Fibroblast of villous mesenchyme (primary cell): ENCODE measurements around the gene FBXL13. TPM values are rescaled to one million over a fixed set of nuclear protein-coding genes. Genes with fewer than 3 reads are reported as not detected.
"Not testable (repeated sequence)": the region's sequence is repeated elsewhere in the genome, so short reads cannot be mapped to it uniquely, and the experiment has no call there.

ENCODE experiments used
- DNase-seq: peaks from one replicate; pipeline ENCODE4 v3.0.0-alpha.2; 2010; ENCODE audit warnings: low read depth
- H3K4me3 ChIP-seq: 2 replicates; pipeline ENCODE4 v1.5.1; 2011; ENCODE audit warnings: low read depth, mild to moderate bottlenecking, low read length
- CTCF ChIP-seq: IDR thresholded peaks from 2 replicates; pipeline ENCODE4 v1.5.1; 2012; ENCODE audit warnings: low read depth, mild to moderate bottlenecking, low read length; ENCODE audit not compliant: insufficient read depth
- total RNA-seq: library from RNA; depleted of rRNA; stranded (reverse); fragments of >200 nt; gene quantifications from 2 replicates; pipeline ENCODE4 v1.2.3, GENCODE V29; 2012

The FBXL13 gene
- total RNA-seq, 1 donor, result 2.2 TPM

GRCh38 chr7:103051519-103051918 lies 23.1 kb downstream of the FBXL13 start:
- DNase-seq, result no peak
- TF ChIP-seq CTCF, result no peak
- H3K4me3 ChIP-seq, result no peak overlapping the region

DNA sequence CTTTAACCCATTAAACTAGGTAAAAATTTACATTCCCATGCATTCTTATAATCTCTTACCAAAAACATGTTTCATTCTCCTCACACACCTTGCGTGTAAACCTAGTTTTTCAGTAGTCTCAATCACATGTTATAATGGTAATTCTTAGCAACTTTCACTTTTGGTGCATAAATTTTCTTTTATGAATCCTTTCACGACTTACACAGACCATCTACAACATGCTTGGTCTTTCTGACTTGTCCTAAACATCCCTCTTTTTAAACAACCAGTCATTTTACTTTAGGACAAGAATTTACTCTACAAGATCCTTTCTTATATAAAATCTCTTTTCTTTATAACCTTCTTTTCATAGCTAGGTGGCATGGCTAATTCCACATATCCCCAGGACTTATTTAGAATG lies 25.8 kb downstream of the FBXL13 start:
- TF ChIP-seq CTCF, result no peak
- H3K4me3 ChIP-seq, result no peak overlapping the region
- DNase-seq, result peak; percentile 17

- not testable (repeated sequence) for H3K4me3 ChIP-seq, DNase-seq
Observed at GRCh38 chr7:103041815-103042214, 32.8 kb downstream of the FBXL13 start.

DNA sequence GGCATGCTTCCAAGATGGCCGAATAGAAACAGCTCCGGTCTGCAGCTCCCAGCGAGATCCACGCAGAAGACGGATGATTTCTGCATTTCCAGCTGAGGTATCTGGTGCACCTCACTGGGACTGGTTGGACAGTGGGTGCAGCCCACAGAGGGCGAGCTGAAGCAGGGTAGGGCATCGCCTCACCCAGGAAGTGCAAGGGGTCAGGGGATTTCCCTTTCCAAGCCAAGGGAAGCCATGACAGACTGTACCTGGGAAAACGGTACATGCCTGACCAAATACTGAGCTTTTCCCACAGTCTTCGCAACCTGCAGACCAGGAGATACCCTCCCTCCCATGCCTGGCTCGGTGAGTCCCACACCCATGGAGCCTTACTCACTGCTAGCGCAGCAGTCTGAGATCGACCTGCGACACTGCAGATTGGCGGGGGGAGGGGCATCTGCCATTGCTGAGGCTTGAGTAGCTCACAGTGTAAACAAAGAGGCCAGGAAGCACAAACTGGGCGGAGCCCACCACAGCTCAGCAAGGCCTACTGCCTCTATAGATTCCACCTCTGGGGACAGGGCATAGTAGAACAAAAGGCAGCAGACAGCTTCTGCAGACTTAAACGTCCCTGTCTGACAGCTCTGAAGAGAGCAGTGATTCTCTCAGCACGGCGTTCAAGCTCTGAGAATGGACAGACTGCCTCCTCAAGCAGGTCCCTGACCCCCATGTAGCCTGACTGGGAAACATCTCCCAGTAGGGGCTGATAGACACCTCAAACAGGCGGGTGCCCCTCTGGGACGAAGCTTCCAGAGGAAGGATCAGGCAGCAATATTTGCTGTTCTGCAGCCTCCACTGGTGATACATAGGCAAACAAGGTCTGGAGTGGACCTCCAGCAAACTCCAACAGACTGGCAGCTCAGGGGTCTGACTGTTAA lies 36.5 kb downstream of the FBXL13 start:
- not testable (repeated sequence) for DNase-seq, H3K4me3 ChIP-seq

- TF ChIP-seq CTCF, result no peak
- no peak overlapping the region for H3K4me3 ChIP-seq
- no peak for DNase-seq
Observed at GRCh38 chr7:103037476-103037822, 37.1 kb downstream of the FBXL13 start.

GRCh38 chr7:103034318-103034717 lies 40.3 kb downstream of the FBXL13 start:
- H3K4me3 ChIP-seq, DNase-seq: not testable (repeated sequence)

GRCh38 chr7:103031781-103032180 lies 42.8 kb downstream of the FBXL13 start:
- H3K4me3 ChIP-seq, result no peak overlapping the region
- DNase-seq, result no peak
- no peak for TF ChIP-seq CTCF

- no peak overlapping the region for H3K4me3 ChIP-seq
- TF ChIP-seq CTCF, result no peak
- DNase-seq, result no peak
Observed at GRCh38 chr7:103031024-103031423, 43.6 kb downstream of the FBXL13 start.
